ENCODE measurements around the gene LPAR3. TPM values are rescaled to one million over a fixed set of nuclear protein-coding genes. Genes with fewer than 3 reads are reported as not detected.

Gene LPAR3
- polyA plus RNA-seq, 4 donors, result 0.12 to 0.13 TPM; not detected in 2

- DNase-seq (no peak), FAIRE-seq (no peak)
- Histone ChIP-seq H3K27me3 (ENCODE audit: control insufficient read depth in 3 of 3, insufficient read depth in 3 of 3, low read length in 3 of 3) (no peaks in the 10 kb centered on the region), H3K27ac (ENCODE audit: low read depth in 1 of 3, low read length in 2 of 3) (no peak overlapping the region), H3K36me3 (ENCODE audit: control insufficient read depth in 3 of 3, insufficient read depth in 2 of 3, low read depth in 1 of 3, low read length in 3 of 3) (no peaks in the 10 kb centered on the region), H3K4me3 (ENCODE audit: low read depth in 1 of 3, low read length in 3 of 3) (no peak overlapping the region), H3K4me1 (ENCODE audit: control insufficient read depth in 3 of 3, insufficient read depth in 2 of 3, low read depth in 1 of 3, low read length in 2 of 3) (peaks cover 0 to 9% (median 0%) of the 10 kb centered on the region in 3 donors), H3K9me3 (ENCODE audit: control insufficient read depth in 2 of 2, insufficient read depth in 1 of 2, low read depth in 1 of 2, low read length in 1 of 2) (no peaks in the 10 kb centered on the region)
- WGBS, 3 donors, result 84 to 90% (median 90%) methylated on average over 4 of the region's 4 CpGs
These were observed 37.3 kb upstream of the LPAR3 start for GRCh38 chr1:84930329-84930728.

DNA sequence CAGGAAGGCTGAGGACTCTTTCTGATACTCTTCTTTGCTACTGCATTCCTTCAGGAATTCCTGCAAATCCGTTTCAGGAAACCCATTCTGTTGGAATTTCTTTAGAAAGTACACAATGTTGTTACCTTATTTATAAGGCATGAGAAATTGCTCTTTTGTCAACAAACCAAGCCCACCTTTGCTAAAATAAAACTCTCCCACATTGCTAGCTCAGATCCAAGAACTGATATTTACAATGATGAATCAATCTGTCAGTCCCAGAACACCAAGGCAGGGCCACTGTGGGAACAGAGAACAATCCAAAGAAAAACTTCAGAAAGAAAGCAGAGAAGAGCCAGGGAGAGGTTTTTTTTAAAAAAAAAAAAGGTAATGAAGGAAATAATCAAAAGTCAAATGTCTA lies 36.6 kb upstream of the LPAR3 start:
- Histone ChIP-seq H3K9me3 (ENCODE audit: control insufficient read depth in 2 of 2, insufficient read depth in 1 of 2, low read depth in 1 of 2, low read length in 1 of 2) (no peaks in the 10 kb centered on the region), H3K4me3 (ENCODE audit: low read depth in 1 of 3, low read length in 3 of 3) (no peak overlapping the region), H3K36me3 (ENCODE audit: control insufficient read depth in 3 of 3, insufficient read depth in 2 of 3, low read depth in 1 of 3, low read length in 3 of 3) (no peaks in the 10 kb centered on the region), H3K27me3 (ENCODE audit: control insufficient read depth in 3 of 3, insufficient read depth in 3 of 3, low read length in 3 of 3) (no peaks in the 10 kb centered on the region), H3K4me1 (ENCODE audit: control insufficient read depth in 3 of 3, insufficient read depth in 2 of 3, low read depth in 1 of 3, low read length in 2 of 3) (peaks cover 0 to 8% (median 0%) of the 10 kb centered on the region in 3 donors), H3K27ac (ENCODE audit: low read depth in 1 of 3, low read length in 2 of 3) (no peak overlapping the region)
- DNase-seq, result no peak
- FAIRE-seq, result no peak
- 61 to 89% (median 79%) methylated on average over 1 of the region's 1 CpG for WGBS, 3 donors

DNA sequence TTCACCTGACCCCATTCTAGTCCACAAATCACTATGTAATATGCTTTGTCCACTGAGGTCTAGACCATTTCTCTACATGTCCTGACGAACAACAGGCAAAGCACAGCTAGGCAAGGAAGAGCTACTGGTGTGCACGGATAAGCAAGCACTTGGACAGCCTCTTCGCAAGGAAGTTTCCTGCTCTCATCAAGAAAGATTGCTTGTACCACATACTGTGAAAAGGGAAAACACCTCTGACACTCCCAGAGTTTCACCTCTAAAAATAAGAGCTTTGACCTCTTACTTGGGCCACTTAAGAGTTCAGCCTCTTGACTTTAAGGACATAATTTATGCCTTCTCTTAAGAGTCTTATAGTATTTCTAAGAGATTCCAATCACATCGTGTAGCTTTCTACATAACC lies 36.0 kb upstream of the LPAR3 start:
- Histone ChIP-seq H3K27ac (ENCODE audit: low read depth in 1 of 3, low read length in 2 of 3) (no peak overlapping the region), H3K36me3 (ENCODE audit: control insufficient read depth in 3 of 3, insufficient read depth in 2 of 3, low read depth in 1 of 3, low read length in 3 of 3) (no peaks in the 10 kb centered on the region), H3K4me1 (ENCODE audit: control insufficient read depth in 3 of 3, insufficient read depth in 2 of 3, low read depth in 1 of 3, low read length in 2 of 3) (peaks cover 0 to 7% (median 0%) of the 10 kb centered on the region in 3 donors), H3K27me3 (ENCODE audit: control insufficient read depth in 3 of 3, insufficient read depth in 3 of 3, low read length in 3 of 3) (no peaks in the 10 kb centered on the region), H3K4me3 (ENCODE audit: low read depth in 1 of 3, low read length in 3 of 3) (no peak overlapping the region), H3K9me3 (ENCODE audit: control insufficient read depth in 2 of 2, insufficient read depth in 1 of 2, low read depth in 1 of 2, low read length in 1 of 2) (no peaks in the 10 kb centered on the region)
- DNase-seq (no peak), FAIRE-seq (no peak)
- WGBS, 3 donors, result 64 to 89% (median 85%) methylated on average over 4 of the region's 4 CpGs

GRCh38 chr1:84923317-84923716 lies 30.3 kb upstream of the LPAR3 start:
- 77 to 83% (median 79%) methylated on average over 3 of the region's 3 CpGs for WGBS, 3 donors

GRCh38 chr1:84920159-84920558 lies 27.2 kb upstream of the LPAR3 start:
- Histone ChIP-seq H3K27me3 (ENCODE audit: control insufficient read depth in 3 of 3, insufficient read depth in 3 of 3, low read length in 3 of 3) (no peaks in the 10 kb centered on the region), H3K27ac (ENCODE audit: low read depth in 1 of 3, low read length in 2 of 3) (no peak overlapping the region), H3K9me3 (ENCODE audit: control insufficient read depth in 2 of 2, insufficient read depth in 1 of 2, low read depth in 1 of 2, low read length in 1 of 2) (no peaks in the 10 kb centered on the region), H3K4me3 (ENCODE audit: low read depth in 1 of 3, low read length in 3 of 3) (no peak overlapping the region), H3K36me3 (ENCODE audit: control insufficient read depth in 3 of 3, insufficient read depth in 2 of 3, low read depth in 1 of 3, low read length in 3 of 3) (no peaks in the 10 kb centered on the region), H3K4me1 (ENCODE audit: control insufficient read depth in 3 of 3, insufficient read depth in 2 of 3, low read depth in 1 of 3, low read length in 2 of 3) (no peaks in the 10 kb centered on the region)
- FAIRE-seq, result no peak
- WGBS, 3 donors, result 90 to 100% (median 96%) methylated on average over 1 of the region's 1 CpG
- DNase-seq, result no peak

More at GRCh38 chr1:84923317-84923716, 30.3 kb upstream of the LPAR3 start:
- no peaks in the 10 kb centered on the region for H3K36me3 ChIP-seq (ENCODE audit: control insufficient read depth in 3 of 3, insufficient read depth in 2 of 3, low read depth in 1 of 3, low read length in 3 of 3)
- no peaks in the 10 kb centered on the region for H3K9me3 ChIP-seq (ENCODE audit: control insufficient read depth in 2 of 2, insufficient read depth in 1 of 2, low read depth in 1 of 2, low read length in 1 of 2)
- no peak overlapping the region for H3K27ac ChIP-seq (ENCODE audit: low read depth in 1 of 3, low read length in 2 of 3)
- no peak for DNase-seq
- no peak for FAIRE-seq
- H3K4me3 ChIP-seq (ENCODE audit: low read depth in 1 of 3, low read length in 3 of 3), result no peak overlapping the region
- no peaks in the 10 kb centered on the region for H3K27me3 ChIP-seq (ENCODE audit: control insufficient read depth in 3 of 3, insufficient read depth in 3 of 3, low read length in 3 of 3)
- no peaks in the 10 kb centered on the region for H3K4me1 ChIP-seq (ENCODE audit: control insufficient read depth in 3 of 3, insufficient read depth in 2 of 3, low read depth in 1 of 3, low read length in 2 of 3)

DNA sequence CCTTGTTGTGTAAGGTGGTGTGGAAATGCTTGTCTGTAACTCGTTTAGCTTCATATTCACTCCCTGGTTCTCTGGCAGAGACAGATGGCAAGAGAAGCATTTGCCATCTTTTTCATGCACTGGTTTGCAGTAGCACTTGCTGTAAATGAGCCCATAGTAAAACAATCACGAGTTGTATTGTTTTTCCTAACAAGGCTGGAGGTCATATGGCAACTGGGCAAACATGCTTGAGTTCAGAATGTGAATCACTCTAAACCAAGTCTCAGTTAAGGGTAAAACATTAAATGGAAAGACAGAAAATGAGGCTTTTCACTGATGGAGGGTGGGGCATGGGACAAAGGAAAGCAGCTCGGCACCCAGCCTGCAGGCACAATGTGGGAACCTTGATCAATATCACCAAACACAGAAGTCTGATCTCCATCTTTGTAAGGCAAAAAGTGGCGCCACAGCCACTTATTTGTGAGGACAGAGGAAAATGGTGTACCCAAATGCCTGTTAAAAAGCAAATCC lies 26.5 kb upstream of the LPAR3 start:
- H3K27ac ChIP-seq (ENCODE audit: low read depth in 1 of 3, low read length in 2 of 3), result no peak overlapping the region
- FAIRE-seq (no peak), DNase-seq (peak in 1 of 2 donors; percentile 35)
- no peaks in the 10 kb centered on the region for H3K36me3 ChIP-seq (ENCODE audit: control insufficient read depth in 3 of 3, insufficient read depth in 2 of 3, low read depth in 1 of 3, low read length in 3 of 3)
- H3K27me3 ChIP-seq (ENCODE audit: control insufficient read depth in 3 of 3, insufficient read depth in 3 of 3, low read length in 3 of 3), result no peaks in the 10 kb centered on the region
- H3K9me3 ChIP-seq (ENCODE audit: control insufficient read depth in 2 of 2, insufficient read depth in 1 of 2, low read depth in 1 of 2, low read length in 1 of 2), result no peaks in the 10 kb centered on the region
- H3K4me3 ChIP-seq (ENCODE audit: low read depth in 1 of 3, low read length in 3 of 3), result no peak overlapping the region
- no peaks in the 10 kb centered on the region for H3K4me1 ChIP-seq (ENCODE audit: control insufficient read depth in 3 of 3, insufficient read depth in 2 of 3, low read depth in 1 of 3, low read length in 2 of 3)
- WGBS, 3 donors, result 60 to 65% (median 62%) methylated on average over 4 of the region's 4 CpGs

DNA sequence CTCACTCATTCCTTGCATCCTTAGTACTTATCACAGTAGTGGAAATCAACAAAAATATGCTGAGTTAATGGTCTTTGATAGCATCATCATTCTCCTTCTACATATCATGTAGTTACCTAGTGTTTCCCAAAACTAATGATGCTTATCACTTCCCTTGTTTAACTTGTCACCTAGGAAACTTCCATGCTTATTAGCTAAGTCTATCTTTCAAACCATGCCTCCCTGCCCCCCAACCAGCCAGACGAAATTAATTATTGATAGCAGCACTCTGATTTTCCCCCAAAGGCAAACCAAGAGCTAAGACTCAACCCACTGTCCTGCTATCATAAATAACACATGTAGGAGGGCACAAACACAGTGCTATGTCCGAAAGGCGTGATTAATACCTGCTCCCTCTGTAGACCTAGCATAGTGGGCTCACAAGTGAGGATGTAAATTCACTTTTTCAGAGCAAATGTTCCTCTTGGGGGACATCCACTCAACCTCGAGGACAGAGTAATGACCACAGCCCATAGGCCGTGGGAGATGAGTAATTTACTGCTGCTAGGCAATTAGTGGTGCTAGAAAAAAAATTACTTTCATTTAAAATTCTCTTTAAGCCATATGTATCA lies 25.8 kb upstream of the LPAR3 start:
- Histone ChIP-seq H3K9me3 (ENCODE audit: control insufficient read depth in 2 of 2, insufficient read depth in 1 of 2, low read depth in 1 of 2, low read length in 1 of 2) (no peaks in the 10 kb centered on the region), H3K36me3 (ENCODE audit: control insufficient read depth in 3 of 3, insufficient read depth in 2 of 3, low read depth in 1 of 3, low read length in 3 of 3) (no peaks in the 10 kb centered on the region), H3K27ac (ENCODE audit: low read depth in 1 of 3, low read length in 2 of 3) (no peak overlapping the region), H3K4me1 (ENCODE audit: control insufficient read depth in 3 of 3, insufficient read depth in 2 of 3, low read depth in 1 of 3, low read length in 2 of 3) (no peaks in the 10 kb centered on the region), H3K4me3 (ENCODE audit: low read depth in 1 of 3, low read length in 3 of 3) (no peak overlapping the region), H3K27me3 (ENCODE audit: control insufficient read depth in 3 of 3, insufficient read depth in 3 of 3, low read length in 3 of 3) (no peaks in the 10 kb centered on the region)
- DNase-seq (no peak), FAIRE-seq (no peak)
- 69 to 76% (median 74%) methylated on average over 5 of the region's 5 CpGs for WGBS, 3 donors

GRCh38 chr1:84916897-84917296 lies 23.9 kb upstream of the LPAR3 start:
- H3K9me3 ChIP-seq (ENCODE audit: control insufficient read depth in 2 of 2, insufficient read depth in 1 of 2, low read depth in 1 of 2, low read length in 1 of 2), result no peaks in the 10 kb centered on the region
- FAIRE-seq (no peak), DNase-seq (no peak)
- H3K27ac ChIP-seq (ENCODE audit: low read depth in 1 of 3, low read length in 2 of 3), result no peak overlapping the region
- H3K36me3 ChIP-seq (ENCODE audit: control insufficient read depth in 3 of 3, insufficient read depth in 2 of 3, low read depth in 1 of 3, low read length in 3 of 3), result no peaks in the 10 kb centered on the region
- peaks cover 0 to 5% (median 0%) of the 10 kb centered on the region in 3 donors for H3K4me1 ChIP-seq (ENCODE audit: control insufficient read depth in 3 of 3, insufficient read depth in 2 of 3, low read depth in 1 of 3, low read length in 2 of 3)
- WGBS, 3 donors, result 75 to 92% (median 91%) methylated on average over 4 of the region's 4 CpGs
- H3K27me3 ChIP-seq (ENCODE audit: control insufficient read depth in 3 of 3, insufficient read depth in 3 of 3, low read length in 3 of 3), result peaks cover 0 to under 1% (median 0%) of the 10 kb centered on the region in 3 donors
- H3K4me3 ChIP-seq (ENCODE audit: low read depth in 1 of 3, low read length in 3 of 3), result no peak overlapping the region

DNA sequence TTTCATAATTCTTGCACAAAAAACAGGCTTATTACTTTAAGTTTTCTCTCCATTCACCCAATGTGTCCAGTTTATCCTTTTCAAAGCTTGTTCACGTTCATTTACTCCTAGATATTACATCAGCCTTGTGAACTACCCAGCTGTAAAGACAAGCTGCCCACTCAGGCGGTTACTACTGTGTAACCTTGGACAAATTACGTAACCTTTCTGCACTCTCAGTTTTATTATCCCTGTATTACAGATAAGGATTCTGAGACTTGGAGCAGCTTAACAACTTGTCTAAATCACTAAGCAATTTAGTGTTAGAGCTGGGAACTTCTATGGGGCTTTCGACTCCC lies 20.5 kb upstream of the LPAR3 start:
- Histone ChIP-seq H3K4me1 (ENCODE audit: control insufficient read depth in 3 of 3, insufficient read depth in 2 of 3, low read depth in 1 of 3, low read length in 2 of 3) (peaks cover 0 to 5% (median 0%) of the 10 kb centered on the region in 3 donors), H3K27me3 (ENCODE audit: control insufficient read depth in 3 of 3, insufficient read depth in 3 of 3, low read length in 3 of 3) (peaks cover 0 to 2% (median 0%) of the 10 kb centered on the region in 3 donors), H3K9me3 (ENCODE audit: control insufficient read depth in 2 of 2, insufficient read depth in 1 of 2, low read depth in 1 of 2, low read length in 1 of 2) (no peaks in the 10 kb centered on the region), H3K36me3 (ENCODE audit: control insufficient read depth in 3 of 3, insufficient read depth in 2 of 3, low read depth in 1 of 3, low read length in 3 of 3) (no peaks in the 10 kb centered on the region), H3K27ac (ENCODE audit: low read depth in 1 of 3, low read length in 2 of 3) (peak overlapping the region in 1 of 3 donors; percentile 50), H3K4me3 (ENCODE audit: low read depth in 1 of 3, low read length in 3 of 3) (no peak overlapping the region)
- DNase-seq (peak; percentile 83 to 88), FAIRE-seq (no peak)
- 9 to 46% (median 20%) methylated on average over 4 of the region's 4 CpGs for WGBS, 3 donors
